Caco-2 (cell line): ENCODE measurements around the gene ATP6V1F. TPM values are rescaled to one million over a fixed set of nuclear protein-coding genes. Genes with fewer than 3 reads are reported as not detected.

ENCODE experiments used
- BruUV-seq: library from RNA; stranded (reverse); fragments of 400-500 nt; replicated peaks from 2 replicates; lab custom pipeline; 2021; lab: Mats Ljungman, UMichigan
- CTCF ChIA-PET: fragments of 300-600 bp; sonication (Branson Sonifier 250); formaldehyde crosslinking; loops from one replicate; lab custom pipeline; 2022; ENCODE audit warnings: antibody characterized with exemption; lab: Charles Lee
- POLR2A ChIA-PET: fragments of 300-600 bp; sonication (Branson Sonifier 250); formaldehyde crosslinking; loops from one replicate; lab custom pipeline; 2022; ENCODE audit warnings: antibody characterized with exemption; lab: Charles Lee
- DNase-seq, 2 experiments: peaks; one replicate each; pipeline versions ENCODE4 v3.0.0 to v3.0.0-alpha.2; 2020 to 2022
- H3K27me3 ChIP-seq: replicated peaks from 2 replicates; pipeline ENCODE4 v1.6.0; 2011; ENCODE audit warnings: low read length; ENCODE audit not compliant: control insufficient read depth, insufficient read depth
- H3K36me3 ChIP-seq: 2 replicates; pipeline ENCODE4 v1.5.1; 2011; ENCODE audit warnings: low read length; ENCODE audit not compliant: control insufficient read depth, insufficient read depth
- H3K4me1 ChIP-seq: fragments of 250-450 bp; sonication (Bioruptor Pico); 2 replicates; pipeline ENCODE4 v1.5.1; 2020; ENCODE audit warnings: mild to moderate bottlenecking
- H3K4me3 ChIP-seq: 2 replicates; pipeline ENCODE4 v1.5.1; 2011; ENCODE audit warnings: low read depth, mild to moderate bottlenecking, control low read depth, low read length
- H3K9me3 ChIP-seq: fragments of 250-450 bp; sonication (Bioruptor Pico); 2 replicates; pipeline ENCODE4 v1.5.1; 2020; ENCODE audit warnings: mild to moderate bottlenecking, moderate library complexity
- H3K27ac Mint-ChIP-seq: one replicate; pipeline ENCODE4 v1.8.0; 2022; ENCODE audit warnings: mixed read lengths; ENCODE audit not compliant: unreplicated experiment
- H3K27me3 Mint-ChIP-seq: one replicate; pipeline ENCODE4 v1.8.0; 2022; ENCODE audit warnings: mixed read lengths; ENCODE audit not compliant: insufficient read depth, unreplicated experiment
- H3K36me3 Mint-ChIP-seq: one replicate; pipeline ENCODE4 v1.8.0; 2022; ENCODE audit warnings: mild to moderate bottlenecking, mixed read lengths; ENCODE audit not compliant: insufficient read depth, unreplicated experiment
- H3K4me1 Mint-ChIP-seq: one replicate; pipeline ENCODE4 v1.8.0; 2022; ENCODE audit warnings: low read depth, mixed read lengths; ENCODE audit not compliant: unreplicated experiment
- H3K4me3 Mint-ChIP-seq: one replicate; pipeline ENCODE4 v1.8.0; 2022; ENCODE audit warnings: mild to moderate bottlenecking, moderate library complexity, mixed read lengths; ENCODE audit not compliant: unreplicated experiment
- H3K9me3 Mint-ChIP-seq: one replicate; pipeline ENCODE4 v1.8.0; 2022; ENCODE audit warnings: mixed read lengths; ENCODE audit not compliant: unreplicated experiment
- intact Hi-C: fragments of 100-400 bp; cut with micrococcal nuclease; formaldehyde crosslinking; loops from one replicate; pipeline ENCODE4 v1.10.0; 2022; ENCODE audit not compliant: unreplicated experiment
- total RNA-seq: library from RNA; stranded (reverse); gene quantifications from 2 replicates; pipeline ENCODE4 v1.2.3, GENCODE V29; 2022
- TF ChIP-seq, protein P1 (sequence below), 2 experiments: fragments of 200-600 bp in 1 of 2; IDR thresholded peaks; 1 replicate in 1 of 2; 2 replicates in 1 of 2; pipeline versions ENCODE4 v1.5.1 to v1.8.0; 2011 to 2022; ENCODE audit warnings: antibody characterized with exemption in 1 of 2, control low read depth in 1 of 2, inconsistent platforms in 1 of 2, low read depth in 1 of 2, low read length in 1 of 2, mild to moderate bottlenecking in 1 of 2, moderate library complexity in 1 of 2; ENCODE audit not compliant: insufficient read depth in 1 of 2, severe bottlenecking in 1 of 2, unreplicated experiment in 1 of 2

The ATP6V1F gene
- total RNA-seq, 1 experiment from 2014 or later: 162 TPM

GRCh38 chr7:128886391-128887168, 23.9 kb downstream of the ATP6V1F start:
- Mint-ChIP-seq H3K9me3 (no peaks in the 10 kb centered on the region), H3K36me3 (no peaks in the 10 kb centered on the region), H3K27me3 (no peaks in the 10 kb centered on the region), H3K4me1 (no peaks in the 10 kb centered on the region), H3K4me3 (no peak overlapping the region), H3K27ac (no peak overlapping the region)
- Histone ChIP-seq H3K9me3 (no peaks in the 10 kb centered on the region), H3K4me3 (no peak overlapping the region), H3K4me1 (peaks cover 12% of the 10 kb centered on the region), H3K27me3 (no peaks in the 10 kb centered on the region), H3K36me3 (no peaks in the 10 kb centered on the region)
- TF ChIP-seq, protein P1, sequence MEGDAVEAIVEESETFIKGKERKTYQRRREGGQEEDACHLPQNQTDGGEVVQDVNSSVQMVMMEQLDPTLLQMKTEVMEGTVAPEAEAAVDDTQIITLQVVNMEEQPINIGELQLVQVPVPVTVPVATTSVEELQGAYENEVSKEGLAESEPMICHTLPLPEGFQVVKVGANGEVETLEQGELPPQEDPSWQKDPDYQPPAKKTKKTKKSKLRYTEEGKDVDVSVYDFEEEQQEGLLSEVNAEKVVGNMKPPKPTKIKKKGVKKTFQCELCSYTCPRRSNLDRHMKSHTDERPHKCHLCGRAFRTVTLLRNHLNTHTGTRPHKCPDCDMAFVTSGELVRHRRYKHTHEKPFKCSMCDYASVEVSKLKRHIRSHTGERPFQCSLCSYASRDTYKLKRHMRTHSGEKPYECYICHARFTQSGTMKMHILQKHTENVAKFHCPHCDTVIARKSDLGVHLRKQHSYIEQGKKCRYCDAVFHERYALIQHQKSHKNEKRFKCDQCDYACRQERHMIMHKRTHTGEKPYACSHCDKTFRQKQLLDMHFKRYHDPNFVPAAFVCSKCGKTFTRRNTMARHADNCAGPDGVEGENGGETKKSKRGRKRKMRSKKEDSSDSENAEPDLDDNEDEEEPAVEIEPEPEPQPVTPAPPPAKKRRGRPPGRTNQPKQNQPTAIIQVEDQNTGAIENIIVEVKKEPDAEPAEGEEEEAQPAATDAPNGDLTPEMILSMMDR (IDR thresholded peaks at IDR 0.05; ENCODE audit: insufficient read depth in 1 of 2, low read depth in 1 of 2, low read length in 1 of 2, severe bottlenecking in 1 of 2, unreplicated experiment in 1 of 2): no peak
- BruUV-seq: no TSS peak
- ChIA-PET POLR2A (no interaction called here), CTCF (interaction anchor here (0.5 to 0.7 kb wide), 2 partner anchors 91 to 214 kb away, joined by 3 to 4 read pairs; no protein-coding TSS in a partner anchor)
- intact Hi-C loops: loop anchor here (10.0 kb wide), 1 partner anchor 282 kb away; no protein-coding TSS in a partner anchor
- no peak for DNase-seq

GRCh38 chr7:128887169-128888038, 24.7 kb downstream of the ATP6V1F start:
- TF ChIP-seq, protein P1 (IDR thresholded peaks at IDR 0.05; ENCODE audit: insufficient read depth in 1 of 2, low read depth in 1 of 2, low read length in 1 of 2, severe bottlenecking in 1 of 2, unreplicated experiment in 1 of 2): no peak
- ChIA-PET POLR2A (no interaction called here), CTCF (no interaction called here)
- no peaks in the 10 kb centered on the region for H3K27me3 ChIP-seq
- intact Hi-C loops: loop anchor here (10.0 kb wide), 1 partner anchor 283 kb away; no protein-coding TSS in a partner anchor
- DNase-seq: no peak
- no peaks in the 10 kb centered on the region for H3K27me3 Mint-ChIP-seq
- H3K4me3 ChIP-seq: no peak overlapping the region
- H3K4me1 Mint-ChIP-seq: no peaks in the 10 kb centered on the region
- no peak overlapping the region for H3K4me3 Mint-ChIP-seq
- no peaks in the 10 kb centered on the region for H3K9me3 Mint-ChIP-seq
- peaks cover 12% of the 10 kb centered on the region for H3K4me1 ChIP-seq
- H3K36me3 ChIP-seq: no peaks in the 10 kb centered on the region
- no TSS peak for BruUV-seq
- H3K9me3 ChIP-seq: no peaks in the 10 kb centered on the region
- no peak overlapping the region for H3K27ac Mint-ChIP-seq
- no peaks in the 10 kb centered on the region for H3K36me3 Mint-ChIP-seq
